Measurements from ENCODE around the gene B4GALNT3.

B4GALNT3 gene

DNA sequence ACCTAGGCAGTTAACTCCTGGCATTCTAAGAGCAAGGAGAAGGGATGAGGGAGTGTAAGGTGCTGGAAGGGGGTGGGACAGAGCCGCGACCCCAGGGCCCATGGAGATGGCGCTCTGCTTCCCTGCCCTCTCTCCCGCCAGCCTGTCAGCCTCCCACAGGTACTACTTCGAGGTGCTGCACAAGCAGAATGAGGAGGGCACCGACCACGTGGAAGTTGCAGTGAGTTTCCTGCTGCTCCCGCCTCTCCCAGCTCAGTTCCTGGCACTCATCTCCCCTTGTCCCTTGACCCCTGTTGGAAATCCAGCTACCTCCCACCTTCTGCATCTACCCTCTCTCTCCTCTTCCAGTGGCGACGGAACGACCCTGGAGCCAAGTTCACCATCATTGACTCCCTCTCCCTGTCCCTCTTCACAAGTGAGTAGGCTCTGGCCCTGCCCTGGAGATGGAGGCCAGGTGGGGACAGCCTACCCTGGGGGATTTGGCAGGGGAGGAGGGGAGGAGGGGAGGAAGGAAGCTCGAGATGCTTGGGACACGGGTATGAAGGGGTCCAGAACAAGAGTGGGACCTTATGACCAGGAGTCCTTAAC, 88.2 kb downstream of the B4GALNT3 start:
- no peak overlapping the region for H3K4me3 ChIP-seq (ENCODE audit: low read length)
- DNase-seq (ENCODE audit: low read depth, low spot score) = no peak

DNA sequence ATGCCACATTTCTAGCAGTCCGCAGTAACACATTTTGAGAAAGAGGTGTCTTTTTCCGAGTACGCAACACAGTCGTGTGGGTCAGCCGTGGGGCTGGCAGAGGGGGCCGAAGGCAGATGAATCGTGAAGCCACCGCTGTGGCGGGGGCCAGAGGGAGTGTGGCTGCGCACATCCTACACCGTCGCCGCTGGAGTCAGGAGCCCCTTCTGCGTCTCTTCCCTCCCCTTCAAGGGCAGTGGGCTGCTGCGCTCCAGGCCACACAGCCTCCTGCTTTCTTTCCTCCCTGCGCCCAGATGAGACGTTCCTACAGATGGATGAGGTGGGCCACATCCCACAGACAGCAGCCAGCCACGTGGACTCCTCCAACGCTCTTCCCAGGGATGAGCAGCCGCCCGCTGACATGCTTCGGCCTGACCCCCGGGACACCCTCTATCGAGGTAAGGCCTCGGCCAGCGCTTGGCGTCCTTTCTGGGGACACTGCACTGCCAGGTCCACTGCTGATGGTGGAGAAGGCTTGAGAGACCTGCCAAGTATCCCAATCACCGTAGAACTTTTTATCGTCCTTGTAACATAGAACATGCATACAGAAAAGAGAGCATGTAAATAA, 89.8 kb downstream of the B4GALNT3 start:
- DNase-seq (ENCODE audit: low read depth, low spot score) = no peak
- no peak overlapping the region for H3K4me3 ChIP-seq (ENCODE audit: low read length)

DNA sequence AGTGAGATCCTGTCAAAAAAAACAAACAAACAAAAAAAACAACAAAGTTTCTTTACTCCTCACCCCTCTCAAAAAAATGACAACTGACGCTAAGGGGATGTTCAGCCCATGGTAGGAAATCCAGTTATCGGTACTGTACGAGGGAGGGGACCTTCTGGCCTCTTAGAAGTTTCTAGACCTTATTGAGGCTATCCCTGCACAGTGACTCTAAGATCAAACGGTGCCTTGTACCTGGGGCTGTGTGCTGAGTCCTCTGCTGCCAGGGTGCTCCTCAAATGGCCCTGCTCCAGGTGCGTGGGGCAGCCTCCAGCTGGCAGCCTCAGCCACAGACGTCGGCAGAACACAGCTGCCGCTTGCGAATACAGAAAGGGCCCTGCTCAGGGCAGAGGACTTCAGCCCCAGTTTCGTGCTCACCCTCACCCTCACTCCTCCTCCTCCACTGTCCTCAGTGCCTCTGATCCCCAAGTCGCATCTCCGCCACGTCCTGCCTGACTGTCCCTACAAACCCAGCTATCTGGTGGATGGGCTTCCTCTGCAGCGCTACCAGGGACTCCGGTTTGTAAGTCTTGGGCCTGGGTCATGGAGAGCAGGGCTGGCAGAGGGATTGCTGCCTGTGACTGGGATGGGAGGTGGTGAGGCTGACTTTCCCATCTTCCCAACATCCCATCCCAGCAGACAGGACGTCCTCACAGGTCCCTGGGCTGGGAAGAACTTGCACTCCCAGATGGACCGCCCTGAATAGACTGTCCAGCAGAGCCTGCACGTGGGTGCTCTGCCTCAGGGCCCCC, 90.9 kb downstream of the B4GALNT3 start:
- H3K4me3 ChIP-seq (ENCODE audit: low read length) = no peak overlapping the region
- DNase-seq (ENCODE audit: low read depth, low spot score) = no peak

DNA sequence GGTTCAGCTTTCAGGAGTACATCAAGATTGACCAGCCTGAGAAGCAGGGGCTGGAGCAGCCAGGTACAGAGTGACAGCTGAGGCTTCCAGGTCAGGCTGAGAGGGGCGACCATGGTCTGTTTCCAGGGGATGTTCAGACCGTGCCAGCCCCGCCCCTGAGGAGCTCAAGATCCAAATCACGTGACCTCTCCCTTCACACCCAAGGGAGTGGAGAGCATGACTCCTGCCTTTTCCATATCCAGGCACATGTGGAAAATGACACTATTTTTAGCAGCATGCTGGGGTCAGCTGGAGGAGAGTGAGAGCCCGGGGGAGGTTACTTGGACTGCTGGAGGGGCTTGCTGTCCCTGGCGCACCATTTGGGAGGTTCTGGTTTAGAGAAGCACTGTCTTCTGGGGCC, 92.7 kb downstream of the B4GALNT3 start:
- no peak for DNase-seq (ENCODE audit: low read depth, low spot score)
- H3K4me3 ChIP-seq (ENCODE audit: low read length) = no peak overlapping the region

DNA sequence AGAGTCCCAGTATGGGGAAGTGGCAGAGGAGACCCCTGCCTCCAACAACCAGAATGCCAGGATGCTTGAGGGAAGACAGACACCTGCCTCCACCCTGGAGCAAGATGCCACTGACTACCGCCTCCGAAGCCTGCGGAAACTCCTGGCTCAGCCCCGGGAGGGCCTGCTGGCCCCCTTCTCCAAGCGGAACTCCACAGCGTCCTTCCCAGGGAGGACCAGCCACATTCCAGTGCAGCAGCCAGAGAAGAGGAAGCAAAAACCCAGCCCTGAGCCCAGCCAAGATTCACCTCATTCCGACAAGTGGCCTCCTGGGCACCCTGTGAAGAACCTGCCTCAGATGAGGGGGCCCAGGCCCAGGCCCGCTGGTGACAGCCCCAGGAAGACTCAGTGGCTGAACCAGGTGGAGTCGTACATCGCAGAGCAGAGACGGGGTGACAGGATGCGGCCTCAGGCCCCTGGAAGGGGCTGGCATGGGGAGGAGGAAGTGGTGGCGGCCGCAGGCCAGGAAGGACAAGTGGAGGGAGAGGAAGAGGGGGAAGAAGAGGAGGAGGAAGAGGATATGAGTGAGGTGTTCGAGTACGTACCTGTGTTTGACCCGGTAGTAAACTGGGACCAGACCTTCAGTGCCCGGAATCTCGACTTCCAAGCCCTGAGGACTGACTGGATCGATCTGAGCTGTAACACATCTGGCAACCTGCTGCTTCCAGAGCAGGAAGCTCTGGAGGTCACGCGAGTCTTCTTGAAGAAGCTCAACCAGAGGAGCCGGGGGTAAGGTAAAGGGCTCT, 93.7 kb downstream of the B4GALNT3 start:
- peak; percentile 78 for DNase-seq (ENCODE audit: low read depth, low spot score)
- H3K4me3 ChIP-seq (ENCODE audit: low read length) = peak overlapping the region; percentile 52

DNA sequence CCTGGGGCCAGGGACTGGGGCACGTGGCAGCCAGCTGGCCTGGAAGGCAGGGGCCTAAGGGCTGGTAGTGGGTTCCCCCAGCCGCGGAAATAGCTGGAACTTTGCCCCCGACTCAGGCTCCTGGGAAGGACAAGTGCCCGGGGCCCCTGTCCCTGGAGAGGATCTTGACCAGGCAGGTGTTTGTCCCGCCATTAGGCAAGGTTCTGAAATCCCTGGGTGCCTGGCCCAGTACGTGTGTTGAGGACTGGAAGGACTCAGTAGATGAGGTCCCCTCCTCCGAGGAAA, 94.2 kb downstream of the B4GALNT3 start:
- no peak for DNase-seq (ENCODE audit: low read depth, low spot score)
- peak overlapping the region; percentile 52 for H3K4me3 ChIP-seq (ENCODE audit: low read length)

DNA sequence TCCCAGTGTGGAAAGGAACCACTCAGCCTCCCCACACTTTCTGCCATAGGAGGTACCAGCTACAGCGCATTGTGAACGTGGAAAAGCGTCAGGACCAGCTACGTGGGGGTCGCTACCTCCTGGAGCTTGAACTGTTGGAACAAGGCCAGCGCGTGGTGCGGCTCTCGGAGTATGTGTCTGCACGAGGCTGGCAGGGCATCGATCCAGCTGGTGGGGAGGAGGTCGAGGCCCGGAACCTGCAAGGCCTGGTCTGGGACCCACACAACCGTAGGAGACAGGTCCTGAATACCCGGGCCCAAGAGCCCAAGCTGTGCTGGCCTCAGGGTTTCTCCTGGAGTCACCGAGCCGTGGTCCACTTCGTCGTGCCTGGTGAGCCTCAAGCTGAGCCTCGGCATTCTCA, 96.8 kb downstream of the B4GALNT3 start:
- DNase-seq (ENCODE audit: low read depth, low spot score) = no peak
- H3K4me3 ChIP-seq (ENCODE audit: low read length) = no peak overlapping the region

DNA sequence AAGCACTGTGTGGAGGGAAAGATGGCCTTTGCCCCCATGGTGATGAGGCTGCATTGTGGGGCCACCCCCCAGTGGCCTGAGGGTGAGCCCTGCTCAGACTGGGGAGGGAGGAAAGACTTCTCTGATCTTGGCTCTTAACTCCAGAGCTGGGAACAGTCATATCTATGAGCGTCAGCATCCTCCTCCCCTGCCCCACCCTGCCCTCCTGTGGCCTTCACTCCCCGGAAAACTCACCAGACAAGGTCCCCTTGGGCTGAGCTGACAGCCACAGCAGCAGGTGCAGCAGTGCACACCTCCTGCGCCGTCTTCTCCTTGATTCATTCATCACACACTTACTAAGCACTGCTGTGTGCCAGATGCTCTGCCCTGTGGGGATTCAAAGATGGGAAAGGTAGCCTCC, 98.8 kb downstream of the B4GALNT3 start:
- DNase-seq (ENCODE audit: low read depth, low spot score) = no peak
- no peak overlapping the region for H3K4me3 ChIP-seq (ENCODE audit: low read length)

DNA sequence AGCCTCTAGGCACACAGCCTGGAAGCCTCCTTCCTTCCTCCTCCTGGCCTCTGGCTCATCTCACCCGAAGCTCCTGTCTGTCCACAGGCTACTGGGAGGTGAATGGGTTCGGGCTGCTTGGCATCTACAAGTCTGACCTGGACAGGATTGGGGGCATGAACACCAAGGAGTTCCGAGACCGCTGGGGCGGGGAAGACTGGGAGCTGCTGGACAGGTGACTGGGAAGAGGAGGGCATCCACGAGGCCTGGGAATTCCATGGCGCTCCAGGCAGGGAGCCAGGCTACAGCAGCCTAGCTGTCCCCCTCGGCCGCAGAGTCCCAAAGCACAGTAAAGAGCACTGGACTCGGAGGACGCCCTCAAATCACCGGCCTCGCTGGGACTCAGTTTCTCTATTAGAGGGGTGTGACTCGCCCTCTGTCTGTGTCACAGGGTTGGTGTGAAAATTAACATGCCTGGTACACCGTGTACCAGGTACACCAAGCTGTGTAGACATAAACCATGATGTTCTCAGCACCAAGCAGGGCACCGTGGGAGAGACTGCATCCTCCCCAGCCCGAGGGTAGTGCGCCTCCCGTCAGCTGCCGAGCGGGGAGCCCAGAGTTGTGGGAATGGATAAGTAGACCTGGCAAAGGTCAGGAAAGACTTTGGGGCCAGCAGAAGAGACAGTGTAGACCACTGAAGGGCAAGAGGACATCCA, 99.6 kb downstream of the B4GALNT3 start:
- H3K4me3 ChIP-seq (ENCODE audit: low read length) = no peak overlapping the region
- DNase-seq (ENCODE audit: low read depth, low spot score) = no peak

DNA sequence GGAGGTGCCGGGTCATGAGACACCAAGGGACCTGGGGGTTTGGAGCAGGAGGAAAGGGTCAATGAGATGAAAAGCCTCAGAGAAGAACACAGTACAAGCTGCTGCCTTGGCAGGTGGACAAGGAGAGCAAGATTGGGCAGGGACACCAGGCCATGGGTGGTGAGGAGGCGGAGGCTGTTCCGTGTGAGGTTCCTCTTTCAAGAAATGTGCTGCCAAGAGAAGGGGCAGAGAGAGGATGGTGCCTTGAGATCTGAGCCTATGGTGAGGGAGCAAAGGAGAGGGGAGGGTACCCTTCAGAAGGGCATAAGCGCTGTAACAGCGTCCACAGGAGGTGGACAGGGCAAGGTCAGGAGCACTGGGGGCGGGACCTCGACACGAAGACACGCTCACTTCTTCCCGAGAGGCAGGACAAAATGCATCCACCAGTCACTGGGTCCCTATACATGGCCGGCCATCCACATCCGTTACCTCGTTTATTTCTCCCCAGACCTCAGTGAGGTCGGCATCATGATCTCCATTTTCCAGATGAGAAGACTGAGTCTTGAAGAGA, 100.2 kb downstream of the B4GALNT3 start:
- no peak for DNase-seq (ENCODE audit: low read depth, low spot score)
- H3K4me3 ChIP-seq (ENCODE audit: low read length) = no peak overlapping the region

DNA sequence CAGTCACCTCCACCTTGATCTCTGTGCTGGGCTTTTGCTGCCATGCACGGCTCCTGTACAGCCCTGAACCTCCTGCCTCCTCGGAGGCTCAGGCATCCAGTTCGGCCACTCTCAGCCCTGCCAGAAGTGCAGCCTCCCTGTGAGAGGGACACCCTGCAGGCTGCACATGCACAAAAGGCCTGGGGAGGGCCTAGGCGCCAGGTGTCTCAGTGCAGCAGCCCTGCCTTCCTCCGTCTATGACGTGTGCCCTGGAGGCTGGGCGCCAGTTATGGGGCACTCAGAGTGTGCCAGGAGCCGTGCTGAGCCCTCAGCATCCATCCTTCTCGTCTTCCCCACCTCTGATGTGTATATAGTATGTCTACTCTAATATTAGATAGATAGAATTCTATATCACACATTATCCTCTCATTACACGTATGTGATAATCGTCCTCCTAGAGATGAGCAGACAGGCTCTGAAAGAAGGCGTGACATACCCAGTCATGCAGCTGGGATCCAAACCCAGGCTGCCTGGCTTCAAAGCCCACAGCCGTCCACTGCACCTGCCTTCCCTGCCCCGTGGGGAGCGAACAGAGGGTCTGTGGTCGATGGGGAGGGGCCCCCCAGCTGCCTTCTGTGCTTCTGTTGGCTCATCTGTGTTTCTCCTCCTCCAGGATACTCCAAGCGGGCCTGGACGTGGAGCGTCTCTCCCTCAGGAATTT, 101.1 kb downstream of the B4GALNT3 start:
- peak; percentile 31 for DNase-seq (ENCODE audit: low read depth, low spot score)
- H3K4me3 ChIP-seq (ENCODE audit: low read length) = no peak overlapping the region

DNA sequence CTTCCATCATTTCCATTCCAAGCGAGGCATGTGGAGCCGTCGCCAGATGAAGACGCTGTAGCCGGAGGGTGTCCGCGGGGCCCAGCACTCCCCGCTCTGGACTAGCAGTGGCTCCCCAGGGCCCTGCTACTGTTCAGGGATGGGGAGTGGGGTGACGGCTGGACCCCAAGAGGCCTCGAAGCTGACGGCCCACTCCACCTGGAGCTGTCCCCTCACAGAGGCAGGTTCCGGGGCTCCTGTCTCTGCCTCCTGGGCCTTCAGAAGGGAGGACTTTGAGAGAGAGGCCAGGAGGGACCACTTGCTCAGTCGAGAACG, 101.6 kb downstream of the B4GALNT3 start:
- DNase-seq (ENCODE audit: low read depth, low spot score) = no peak
- no peak overlapping the region for H3K4me3 ChIP-seq (ENCODE audit: low read length)

DNA sequence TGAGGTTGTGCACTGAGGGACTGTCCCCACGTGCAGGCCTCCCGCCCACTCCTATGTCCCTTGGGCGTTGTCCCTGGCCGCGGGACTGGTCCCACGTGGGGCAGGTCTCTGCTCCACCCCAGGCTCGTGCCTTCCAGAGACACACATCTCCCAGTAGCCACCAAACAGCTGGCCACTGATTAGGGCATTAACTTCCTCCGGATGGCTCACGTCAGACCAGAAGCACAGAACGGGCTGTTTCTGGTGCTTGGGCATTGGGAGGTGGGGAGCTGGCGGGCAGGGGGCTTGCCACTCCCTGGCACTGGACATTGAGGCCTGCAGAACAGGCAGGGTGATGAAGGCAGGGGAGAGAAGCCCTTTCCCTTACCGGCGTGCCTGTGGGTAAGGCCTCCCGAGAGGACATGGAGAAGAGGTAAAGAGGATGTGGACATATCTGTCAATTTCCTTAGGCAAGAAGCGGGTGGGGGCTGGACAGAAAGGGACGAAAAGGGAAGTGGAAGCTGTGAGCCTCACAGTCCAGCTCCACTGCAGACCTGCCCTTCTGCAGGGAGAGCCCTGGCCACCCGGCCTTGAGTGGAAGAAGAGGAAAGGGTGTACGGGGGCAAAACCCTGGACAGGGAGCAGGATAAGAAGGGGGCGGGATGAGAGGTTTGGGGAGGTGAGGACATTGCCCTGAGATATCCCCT, 102.3 kb downstream of the B4GALNT3 start:
- DNase-seq (ENCODE audit: low read depth, low spot score) = no peak
- no peak overlapping the region for H3K4me3 ChIP-seq (ENCODE audit: low read length)

DNA sequence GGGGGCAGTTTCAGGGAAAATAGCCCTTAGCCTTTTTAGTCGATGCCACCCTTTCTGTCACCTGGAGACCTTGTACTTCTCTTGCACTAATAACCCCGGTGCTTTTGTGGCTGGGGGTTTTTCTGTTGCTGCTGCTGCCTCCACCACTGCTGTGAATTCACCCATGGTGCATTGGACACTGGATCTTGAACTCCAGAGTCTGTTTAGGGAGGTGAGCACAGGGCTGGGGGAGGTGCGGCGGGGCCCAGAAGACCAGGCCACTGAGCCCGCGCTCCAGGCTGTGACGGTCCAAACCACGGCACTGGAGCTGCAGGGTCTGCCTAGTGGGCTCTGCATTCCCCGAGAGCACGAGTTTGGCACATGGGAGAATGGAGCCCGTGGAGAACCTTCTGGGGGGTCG, 102.9 kb downstream of the B4GALNT3 start:
- H3K4me3 ChIP-seq (ENCODE audit: low read length) = no peak overlapping the region

DNA sequence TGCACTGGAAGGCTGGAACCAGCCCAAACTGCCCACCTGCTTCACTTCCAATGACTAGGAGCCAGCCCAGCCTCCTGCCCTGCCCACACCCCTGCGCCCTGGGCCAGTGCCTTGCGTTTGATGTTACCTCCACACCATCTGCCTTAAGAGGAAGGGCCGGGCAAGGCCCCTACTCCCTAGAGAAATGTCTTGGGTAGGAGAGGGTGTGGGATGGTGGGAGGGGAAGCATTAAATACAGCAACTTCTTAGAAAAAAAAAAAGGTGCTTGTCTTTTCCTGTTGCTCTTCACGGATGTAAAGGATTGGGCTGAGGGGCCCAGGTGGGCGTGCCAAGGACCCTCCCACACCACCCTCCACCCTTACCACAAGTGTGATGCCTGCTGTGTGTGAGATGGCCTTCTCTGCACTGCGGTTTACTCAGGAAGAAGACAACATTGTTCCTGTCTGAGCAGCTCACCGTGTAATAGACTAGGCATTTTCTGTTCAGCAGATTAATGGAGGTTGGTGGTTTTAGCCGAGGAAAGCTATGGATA, 103.6 kb downstream of the B4GALNT3 start:
- peak; percentile 96 for DNase-seq (ENCODE audit: low read depth, low spot score)
- H3K4me3 ChIP-seq (ENCODE audit: low read length) = peak overlapping the region; percentile 43

More for the DNA sequence above, 102.9 kb downstream of the B4GALNT3 start:
- no peak for DNase-seq (ENCODE audit: low read depth, low spot score)

DNA sequence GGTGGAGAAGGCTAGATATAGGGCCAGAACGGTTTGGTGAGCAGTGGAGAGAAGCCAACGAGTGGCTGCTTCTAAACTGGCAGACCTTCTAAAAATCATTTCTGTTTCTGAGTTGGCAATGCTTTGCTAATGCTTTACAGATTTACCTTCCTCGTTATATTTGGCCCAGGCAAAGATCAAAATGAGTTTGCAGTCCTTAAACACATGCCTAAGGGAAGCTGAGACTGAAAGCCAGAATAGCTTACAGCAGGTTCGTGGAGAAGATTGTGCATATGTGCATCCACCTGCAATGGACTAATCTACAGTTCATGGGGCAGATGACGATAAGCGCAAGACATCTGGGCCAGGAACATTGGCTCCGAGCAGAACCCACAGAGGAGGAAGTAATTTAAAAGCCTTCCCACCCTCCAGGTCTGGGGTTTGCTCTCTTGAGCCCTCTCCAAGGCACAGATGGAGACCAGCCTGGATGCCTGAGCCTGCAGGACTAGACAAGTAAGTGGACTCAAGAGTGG, 104.1 kb downstream of the B4GALNT3 start:
- peak overlapping the region; percentile 43 for H3K4me3 ChIP-seq (ENCODE audit: low read length)
- peak; percentile 28 for DNase-seq (ENCODE audit: low read depth, low spot score)

DNA sequence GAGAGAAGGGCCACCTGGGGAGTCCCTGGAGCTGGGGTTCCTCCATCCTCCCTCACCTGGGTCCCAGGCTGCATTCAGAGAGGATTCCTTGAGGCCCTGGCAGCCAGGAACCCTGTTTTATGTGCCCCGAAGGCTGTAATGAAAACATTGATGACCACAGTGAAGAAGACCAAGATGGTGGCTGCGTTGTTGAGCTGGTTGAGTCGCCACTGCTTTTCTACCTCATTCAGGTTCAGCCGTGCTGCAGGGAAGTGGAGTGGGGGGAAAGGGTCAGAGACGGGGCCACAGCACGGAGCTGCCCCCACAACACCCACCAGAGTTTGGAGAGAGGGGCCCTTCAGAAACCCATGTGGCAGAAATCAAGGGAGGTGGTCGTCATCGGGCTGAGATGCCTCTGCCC, 105.4 kb downstream of the B4GALNT3 start:
- H3K4me3 ChIP-seq (ENCODE audit: low read length) = no peak overlapping the region
- no peak for DNase-seq (ENCODE audit: low read depth, low spot score)

DNA sequence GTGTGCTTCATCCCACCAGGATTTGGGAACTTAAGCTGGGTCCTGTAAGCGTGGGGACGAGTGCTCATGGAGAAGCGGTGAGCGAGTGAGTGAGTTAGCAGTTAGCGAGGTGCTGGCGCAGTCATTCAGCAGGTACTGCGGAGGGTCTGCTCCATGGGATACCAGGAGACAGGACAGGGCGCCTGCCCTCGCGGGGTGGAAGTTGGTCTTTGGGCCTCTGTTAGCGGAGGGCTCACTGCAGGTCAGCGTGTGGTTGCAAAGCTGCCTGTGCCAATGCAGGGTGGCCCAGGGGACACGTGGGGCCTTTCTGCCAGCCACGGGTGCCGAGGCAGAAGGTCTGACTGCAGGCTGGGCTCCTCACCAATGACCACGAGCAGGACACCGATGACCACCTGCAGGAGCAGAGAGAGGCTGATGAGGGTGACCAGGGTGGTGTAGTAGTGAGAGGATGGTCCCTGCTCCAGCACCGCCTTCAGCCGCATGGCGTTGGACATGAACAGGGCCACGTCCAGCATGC, 105.9 kb downstream of the B4GALNT3 start:
- DNase-seq (ENCODE audit: low read depth, low spot score) = no peak
- no peak overlapping the region for H3K4me3 ChIP-seq (ENCODE audit: low read length)
